Esophagus muscularis mucosa (tissue), 3 donors: ENCODE measurements around the gene ITPRID1.

Experiments used
- CTCF ChIP-seq, 3 experiments: fragments of 200-600 bp in 2 of 3; fragments of 450-650 bp in 1 of 3; sonication (generic) in 2 of 3; IDR thresholded peaks; one replicate each; pipeline ENCODE4 v1.5.1; 2017 to 2019; ENCODE audit warnings: antibody characterized with exemption in 3 of 3, mild to moderate bottlenecking in 2 of 3, moderate library complexity in 1 of 3
- POLR2A ChIP-seq: fragments of 450-650 bp; IDR thresholded peaks from one replicate; pipeline ENCODE4 v1.6.1; 2017; ENCODE audit warnings: antibody characterized with exemption, moderate library complexity, mild to moderate bottlenecking, low read depth
- POLR2AphosphoS5 ChIP-seq, 2 donors: sonication (generic); formaldehyde crosslinking; IDR thresholded peaks; one replicate each; pipeline ENCODE4 v1.6.1; 2017; ENCODE audit warnings: antibody characterized with exemption in 2 of 2

- TF ChIP-seq CTCF (IDR thresholded peaks at IDR 0.05) (no peak), POLR2AphosphoS5 (IDR thresholded peaks at IDR 0.05) (no peak), POLR2A (no peak)
These were observed 128.8 kb downstream of the ITPRID1 start for GRCh38 chr7:31642681-31643115.
